HepG2 (cell line): ENCODE results near the gene LORICRIN.

ENCODE experiments used
- HDAC2 ChIP-seq: sonication (generic); formaldehyde crosslinking; IDR thresholded peaks from 2 replicates; pipeline ENCODE4 v1.4.0; 2020; ENCODE audit warnings: missing genetic modification reagents
- MAX ChIP-seq: IDR thresholded peaks from 2 replicates; pipeline ENCODE4 v1.6.1; 2012; ENCODE audit warnings: inconsistent platforms
- POGK ChIP-seq: sonication (generic); formaldehyde crosslinking; conservative IDR thresholded peaks from 2 replicates; pipeline ENCODE4 v1.8.0; 2022; ENCODE audit warnings: mild to moderate bottlenecking, moderate library complexity, missing genetic modification reagents
- ZNF782 ChIP-seq: sonication (generic); formaldehyde crosslinking; IDR thresholded peaks from 2 replicates; pipeline ENCODE4 v1.4.0; 2020; ENCODE audit warnings: missing genetic modification reagents, mild to moderate bottlenecking, borderline replicate concordance

- TF ChIP-seq POGK (CRISPR knock-in tag) (no peak), MAX (no peak), ZNF782 (CRISPR knock-in tag) (no peak), HDAC2 (CRISPR knock-in tag) (no peak)
These were observed 33.4 kb downstream of the LORICRIN start for GRCh38 chr1:153292740-153293479.
